Aorta (tissue), 5 donors: ENCODE data around the gene BCL10. TPM values are rescaled to one million over a fixed set of nuclear protein-coding genes. Genes with fewer than 3 reads are reported as not detected.
"Not testable (repeated sequence)": the region's sequence is repeated elsewhere in the genome, so short reads cannot be mapped to it uniquely, and the experiment has no call there.

Source experiments
- ATAC-seq: fragments of 200-7000 bp; cut with Tn5 transposase; one replicate; pipeline ENCODE4 v1.9.1; 2022; ENCODE audit warnings: moderate library complexity; ENCODE audit not compliant: low FRiP score
- DNase-seq, 2 donors: peaks; one replicate each; pipeline ENCODE4 v3.0.0-alpha.2; 2020
- H3K27ac ChIP-seq, 2 donors: one replicate each; pipeline ENCODE4 v1.5.1; 2013; ENCODE audit warnings: low read length in 2 of 2, mild to moderate bottlenecking in 2 of 2, moderate library complexity in 2 of 2, control low read depth in 1 of 2, inconsistent platforms in 1 of 2, low read depth in 1 of 2
- H3K27me3 ChIP-seq, 2 donors: one replicate each; pipeline ENCODE4 v1.6.1; 2013; ENCODE audit warnings: control low read depth in 1 of 2, low read length in 1 of 2, mild to moderate bottlenecking in 1 of 2, moderate library complexity in 1 of 2; ENCODE audit not compliant: insufficient read depth in 2 of 2, control insufficient read depth in 1 of 2
- H3K36me3 ChIP-seq, 2 donors: one replicate each; pipeline ENCODE4 v1.6.1; 2013; ENCODE audit warnings: control low read depth in 1 of 2, low read length in 1 of 2, mild to moderate bottlenecking in 1 of 2; ENCODE audit not compliant: insufficient read depth in 2 of 2, control insufficient read depth in 1 of 2
- H3K4me1 ChIP-seq, 2 donors: one replicate each; pipeline ENCODE4 v1.6.1; 2013; ENCODE audit warnings: low read length in 2 of 2, control low read depth in 1 of 2, mild to moderate bottlenecking in 1 of 2, moderate library complexity in 1 of 2; ENCODE audit not compliant: insufficient read depth in 2 of 2, control insufficient read depth in 1 of 2
- H3K4me3 ChIP-seq, 2 donors: one replicate each; pipeline ENCODE4 v1.5.1; 2013; ENCODE audit warnings: low read length in 2 of 2, control low read depth in 1 of 2, mild to moderate bottlenecking in 1 of 2
- H3K9me3 ChIP-seq: one replicate; pipeline ENCODE4 v1.6.1; 2013; ENCODE audit warnings: mild to moderate bottlenecking, low read length; ENCODE audit not compliant: control insufficient read depth
- WGBS, 2 donors: extraction: QIAGEN DNeasy Blood & Tissue Kit; methylation state at CpG; one replicate each; pipeline ENCODE4 v1.1.7; 2013; 5-methylcytosine and 5-hydroxymethylcytosine counted together
- intact Hi-C, 2 donors: fragments of 100-400 bp; cut with DNase I; formaldehyde crosslinking; loops; one replicate each; pipeline versions ENCODE4 v1.14.2 to v1.15.0; 2022
- polyA plus RNA-seq, 2 donors: library from polyadenylated mRNA; stranded (reverse); fragments of 200-250 nt; gene quantifications; one replicate each; pipeline ENCODE4 v1.2.3, GENCODE V29; 2013
- total RNA-seq, 2 donors: library from RNA; stranded (reverse); fragmentation: NEBNext Ultra II Directional; extraction: Animal tissue kit (Norgen Biotek cat#: 25700); gene quantifications; one replicate each; pipeline ENCODE4 v1.2.1, GENCODE V29; 2021
- donor health status: healthy with polysubstance abuse.
- donor health status: Bipolar disorder and iron deficiency.
- donor health status: DM: no; HTN: no; CAD: no.
- donor health status: DM: no; HTN: no; CAD: no.
- donor health status: DM: yes; HTN: yes; CAD: no.

BCL10 gene
- total and polyA plus RNA-seq, 4 donors = 7.0 to 29.6 (median 14.5) TPM

- no peak overlapping the region for H3K27ac ChIP-seq
- peaks cover 0 to 3% of the 10 kb centered on the region in 2 donors for H3K36me3 ChIP-seq
- H3K4me1 ChIP-seq = no peaks in the 10 kb centered on the region
- no peaks in the 10 kb centered on the region for H3K9me3 ChIP-seq
- H3K4me3 ChIP-seq = no peak overlapping the region
- intact Hi-C loops = no loop called here
- H3K27me3 ChIP-seq = no peaks in the 10 kb centered on the region
- 91 to 95% methylated on average over 2 of the region's 2 CpGs for WGBS, 2 donors
- no peak for ATAC-seq
- no peak for DNase-seq
Observed at GRCh38 chr1:85267313-85267712, 9.1 kb downstream of the BCL10 start.

GRCh38 chr1:85264150-85264549, 12.3 kb downstream of the BCL10 start:
- no peaks in the 10 kb centered on the region for H3K9me3 ChIP-seq
- H3K4me3 ChIP-seq = no peak overlapping the region
- no peaks in the 10 kb centered on the region for H3K4me1 ChIP-seq
- no peak overlapping the region for H3K27ac ChIP-seq
- no peaks in the 10 kb centered on the region for H3K36me3 ChIP-seq
- DNase-seq (no peak), ATAC-seq (no peak)
- intact Hi-C loops = no loop called here
- WGBS, 2 donors = 76 to 84% methylated on average over 2 of the region's 2 CpGs
- no peaks in the 10 kb centered on the region for H3K27me3 ChIP-seq

GRCh38 chr1:85262985-85263384, 13.4 kb downstream of the BCL10 start:
- no peaks in the 10 kb centered on the region for H3K27me3 ChIP-seq
- no peaks in the 10 kb centered on the region for H3K4me1 ChIP-seq
- no peak overlapping the region for H3K4me3 ChIP-seq
- DNase-seq = no peak
- intact Hi-C loops = no loop called here
- H3K27ac ChIP-seq = no peak overlapping the region
- H3K9me3 ChIP-seq = no peaks in the 10 kb centered on the region
- ATAC-seq = no peak
- no peaks in the 10 kb centered on the region for H3K36me3 ChIP-seq

- H3K27me3 ChIP-seq = no peaks in the 10 kb centered on the region
- peak overlapping the region in 1 of 2 donors; percentile 57 for H3K4me3 ChIP-seq
- WGBS, 2 donors = 3% methylated on average over 7 of the region's 7 CpGs
- ATAC-seq (peak; percentile 66), DNase-seq (no peak)
- intact Hi-C loops = loop anchor here (5.0 kb wide), 2 partner anchors 58 to 323 kb away; partner anchors contain the start of gene SYDE2 (in 2 of the 2)
- no peaks in the 10 kb centered on the region for H3K36me3 ChIP-seq
- H3K9me3 ChIP-seq = no peaks in the 10 kb centered on the region
- H3K4me1 ChIP-seq = no peaks in the 10 kb centered on the region
- H3K27ac ChIP-seq = peak overlapping the region in 1 of 2 donors; percentile 34
Observed at GRCh38 chr1:85259912-85260274, 16.5 kb downstream of the BCL10 start.

- DNase-seq (peak; percentile 97 to 100), ATAC-seq (peak; percentile 99)
- Histone ChIP-seq H3K27me3 (no peaks in the 10 kb centered on the region), H3K36me3 (no peaks in the 10 kb centered on the region), H3K4me1 (no peaks in the 10 kb centered on the region), H3K4me3 (peak within 1 kb of the TSS; percentile 88 to 89), H3K9me3 (no peaks in the 10 kb centered on the region), H3K27ac (peak within 1 kb of the TSS in 1 of 2 donors; percentile 66)
- WGBS, 2 donors = 0 to 1% methylated on average over 52 to 65 of the region's 65 CpGs
- intact Hi-C loops = loop anchor here (5.0 kb wide), 2 partner anchors 57 to 322 kb away; partner anchors contain the start of gene SYDE2 (in 2 of the 2)
Observed at GRCh38 chr1:85259118-85259911, 17.1 kb downstream of the BCL10 start, which contains the start of gene C1orf52. TSS of gene C1orf52 (minus strand) at chr1:85259662. CDS start at chr1:85259633, 29 bp downstream.

GRCh38 chr1:85258536-85259117, 17.8 kb downstream of the BCL10 start:
- ATAC-seq (no peak), DNase-seq (peak in 1 of 2 donors; percentile 56)
- intact Hi-C loops = loop anchor here (5.0 kb wide), 2 partner anchors 56 to 321 kb away; partner anchors contain the start of gene SYDE2 (in 2 of the 2)
- H3K27me3 ChIP-seq = no peaks in the 10 kb centered on the region
- no peak overlapping the region for H3K27ac ChIP-seq
- no peaks in the 10 kb centered on the region for H3K4me1 ChIP-seq
- H3K9me3 ChIP-seq = no peaks in the 10 kb centered on the region
- WGBS, 2 donors = 1 to 3% methylated on average over 19 of the region's 19 CpGs
- peak overlapping the region; percentile 88 to 89 for H3K4me3 ChIP-seq
- H3K36me3 ChIP-seq = no peaks in the 10 kb centered on the region

- H3K4me3 ChIP-seq, ATAC-seq, DNase-seq, H3K36me3 ChIP-seq, H3K4me1 ChIP-seq, H3K9me3 ChIP-seq, intact Hi-C loops, H3K27me3 ChIP-seq, H3K27ac ChIP-seq: not testable (repeated sequence)
- WGBS, 2 donors = 79 to 99% methylated on average over 3 of the region's 3 CpGs
Observed at GRCh38 chr1:85249042-85249441, 27.4 kb downstream of the BCL10 start.

- no peak for ATAC-seq
- no peak for DNase-seq
- no peaks in the 10 kb centered on the region for H3K27me3 ChIP-seq
- H3K4me3 ChIP-seq = no peak overlapping the region
- no peaks in the 10 kb centered on the region for H3K36me3 ChIP-seq
- intact Hi-C loops = no loop called here
- WGBS, 2 donors = 50 to 83% methylated on average over 1 of the region's 1 CpG
- H3K27ac ChIP-seq = no peak overlapping the region
- no peaks in the 10 kb centered on the region for H3K9me3 ChIP-seq
- no peaks in the 10 kb centered on the region for H3K4me1 ChIP-seq
Observed at GRCh38 chr1:85245891-85246290, 30.5 kb downstream of the BCL10 start.

- no peaks in the 10 kb centered on the region for H3K36me3 ChIP-seq
- no peak for DNase-seq
- WGBS, 2 donors = 52 to 66% methylated on average over 1 of the region's 1 CpG
- intact Hi-C loops = no loop called here
- H3K4me1 ChIP-seq = no peaks in the 10 kb centered on the region
- no peak for ATAC-seq
- H3K9me3 ChIP-seq = no peaks in the 10 kb centered on the region
- no peak overlapping the region for H3K27ac ChIP-seq
- no peaks in the 10 kb centered on the region for H3K27me3 ChIP-seq
- no peak overlapping the region for H3K4me3 ChIP-seq
Observed at GRCh38 chr1:85245456-85245855, 31.0 kb downstream of the BCL10 start.
